DND-41 (cell line): ENCODE results near the gene CHN1.

Experiments
- EZH2 ChIP-seq: IDR thresholded peaks from 3 replicates; pipeline ENCODE4 v1.6.1; 2012; ENCODE audit warnings: borderline replicate concordance, low read depth, mild to moderate bottlenecking, moderate library complexity, low read length, inconsistent platforms; ENCODE audit not compliant: severe bottlenecking
- TF ChIP-seq, protein P1 (sequence below): IDR thresholded peaks from 2 replicates; pipeline ENCODE4 v1.5.1; 2012; ENCODE audit warnings: borderline replicate concordance, low read length, moderate library complexity, mild to moderate bottlenecking; ENCODE audit not compliant: poor library complexity, severe bottlenecking; ENCODE audit errors: extremely low read depth

DNA sequence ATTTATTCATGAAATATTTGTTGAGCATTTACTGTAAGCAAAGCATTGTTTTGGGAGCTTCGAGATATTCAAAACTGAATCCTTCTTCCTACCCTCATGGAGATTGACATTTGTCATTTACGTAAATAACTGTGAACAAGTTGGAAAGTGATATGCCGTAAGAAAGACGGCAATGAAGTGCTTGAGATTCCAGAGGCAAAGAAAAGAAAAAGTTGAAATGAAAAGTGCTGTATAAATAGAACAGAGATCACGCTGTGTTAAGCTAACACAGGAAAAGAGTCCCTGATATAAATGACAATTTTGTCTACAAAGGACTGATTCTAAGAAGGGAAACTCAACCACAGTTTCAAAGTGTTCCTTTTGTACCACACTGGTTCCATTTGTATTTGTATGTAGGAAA is 242.7 kb downstream of the CHN1 start:
- TF ChIP-seq, protein P1, sequence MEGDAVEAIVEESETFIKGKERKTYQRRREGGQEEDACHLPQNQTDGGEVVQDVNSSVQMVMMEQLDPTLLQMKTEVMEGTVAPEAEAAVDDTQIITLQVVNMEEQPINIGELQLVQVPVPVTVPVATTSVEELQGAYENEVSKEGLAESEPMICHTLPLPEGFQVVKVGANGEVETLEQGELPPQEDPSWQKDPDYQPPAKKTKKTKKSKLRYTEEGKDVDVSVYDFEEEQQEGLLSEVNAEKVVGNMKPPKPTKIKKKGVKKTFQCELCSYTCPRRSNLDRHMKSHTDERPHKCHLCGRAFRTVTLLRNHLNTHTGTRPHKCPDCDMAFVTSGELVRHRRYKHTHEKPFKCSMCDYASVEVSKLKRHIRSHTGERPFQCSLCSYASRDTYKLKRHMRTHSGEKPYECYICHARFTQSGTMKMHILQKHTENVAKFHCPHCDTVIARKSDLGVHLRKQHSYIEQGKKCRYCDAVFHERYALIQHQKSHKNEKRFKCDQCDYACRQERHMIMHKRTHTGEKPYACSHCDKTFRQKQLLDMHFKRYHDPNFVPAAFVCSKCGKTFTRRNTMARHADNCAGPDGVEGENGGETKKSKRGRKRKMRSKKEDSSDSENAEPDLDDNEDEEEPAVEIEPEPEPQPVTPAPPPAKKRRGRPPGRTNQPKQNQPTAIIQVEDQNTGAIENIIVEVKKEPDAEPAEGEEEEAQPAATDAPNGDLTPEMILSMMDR: no peak
- TF ChIP-seq EZH2: no peak
